ENCODE data around the gene ENTREP3.

- TF ChIP-seq CTCF (IDR thresholded peaks at IDR 0.05), result no peak
- no peak for TF ChIP-seq POLR2A (IDR thresholded peaks at IDR 0.05)
Observed at GRCh38 chr1:155198547-155198906, 56.8 kb downstream of the ENTREP3 start.
